HG02588 (cell line): ENCODE results near the gene C3orf22.
"Not testable (repeated sequence)": the region's sequence is repeated elsewhere in the genome, so short reads cannot be mapped to it uniquely, and the experiment has no call there.

Experiments used
- ATAC-seq: cut with Tn5 transposase; IDR thresholded peaks from one replicate; pipeline ENCODE4 v1.9.1; 2021; ENCODE audit warnings: mild to moderate bottlenecking, moderate library complexity; ENCODE audit not compliant: unreplicated experiment

The C3orf22 gene, protein sequence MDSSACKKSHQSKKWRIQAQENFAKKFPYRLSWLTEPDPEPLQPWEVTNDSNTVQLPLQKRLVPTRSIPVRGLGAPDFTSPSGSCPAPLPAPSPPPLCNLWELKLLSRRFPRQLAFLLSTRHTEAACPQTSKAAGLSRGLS

DNA sequence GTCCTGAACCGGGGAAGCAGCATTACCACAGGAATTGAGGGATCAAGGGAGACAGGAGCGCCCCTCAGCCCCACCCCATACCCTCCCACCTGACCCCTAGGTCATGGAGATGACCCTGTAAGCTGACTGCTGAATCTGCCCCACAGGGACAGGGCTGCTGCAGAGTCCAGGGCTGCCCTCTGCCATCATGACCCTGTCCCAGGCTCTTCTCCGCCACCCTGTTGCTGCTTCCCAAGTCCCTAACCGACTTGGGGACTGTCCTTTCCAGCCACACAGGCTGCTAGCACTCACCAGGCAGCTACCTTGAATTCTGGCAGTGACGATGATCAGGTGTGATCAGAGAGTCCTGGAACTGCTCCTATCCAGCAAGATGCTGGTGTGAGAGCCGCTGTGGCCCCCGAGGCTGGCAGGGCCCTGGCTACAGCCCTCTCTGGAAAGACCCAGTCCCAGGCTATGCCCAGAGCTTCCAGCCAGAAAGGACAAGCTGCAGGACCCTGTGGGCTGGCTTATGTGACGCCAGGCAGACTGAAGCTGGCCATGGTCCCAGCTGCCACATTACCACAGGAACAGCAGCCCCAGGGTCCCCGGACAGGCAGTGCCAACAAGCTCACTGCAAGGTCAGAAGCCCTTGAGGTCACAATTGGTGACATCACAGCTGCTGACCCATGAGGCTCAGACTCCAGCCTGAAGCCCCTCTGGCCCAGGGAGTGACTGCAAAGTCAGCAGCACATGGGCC lies at the start of gene C3orf22:
Gene C3orf22, minus strand, starts transcription at position 597 of the 736 bp plus-strand sequence. CDS start 5,542 bp downstream, outside the sequence.
- ATAC-seq, result no peak

DNA sequence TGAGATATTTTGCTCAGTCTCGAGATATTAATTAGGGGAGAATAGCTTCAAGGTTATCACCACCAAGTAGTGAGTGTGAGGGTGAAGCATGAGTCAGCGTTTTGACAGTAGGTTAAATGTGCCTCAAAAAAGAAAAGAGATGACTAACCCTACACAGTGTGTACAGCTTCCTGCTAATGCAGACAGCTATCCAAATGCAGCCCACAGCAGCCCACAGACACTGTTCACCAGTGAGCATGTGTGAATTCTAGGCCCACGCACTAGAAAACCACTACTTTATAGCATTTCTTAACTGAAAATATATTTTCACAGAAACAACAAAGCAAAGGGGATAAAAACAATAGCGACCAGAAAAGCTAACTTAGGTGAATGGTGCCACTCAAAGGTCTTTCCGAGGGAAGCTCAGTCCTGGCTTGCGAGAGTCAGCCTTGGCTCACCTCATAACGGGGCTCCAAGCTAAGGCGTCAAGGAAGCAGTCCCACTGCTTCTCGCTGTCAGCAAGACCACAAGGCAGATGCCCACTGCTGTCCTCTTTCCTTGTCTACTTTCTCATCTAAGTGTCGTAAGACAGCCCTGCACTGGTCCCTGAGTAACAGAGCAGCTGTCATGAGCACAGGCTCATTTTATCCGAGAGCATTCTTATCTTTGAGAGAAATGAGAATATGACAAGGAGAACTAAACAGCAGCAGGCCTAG lies 48.6 kb upstream of the C3orf22 start:
- no peak for ATAC-seq

DNA sequence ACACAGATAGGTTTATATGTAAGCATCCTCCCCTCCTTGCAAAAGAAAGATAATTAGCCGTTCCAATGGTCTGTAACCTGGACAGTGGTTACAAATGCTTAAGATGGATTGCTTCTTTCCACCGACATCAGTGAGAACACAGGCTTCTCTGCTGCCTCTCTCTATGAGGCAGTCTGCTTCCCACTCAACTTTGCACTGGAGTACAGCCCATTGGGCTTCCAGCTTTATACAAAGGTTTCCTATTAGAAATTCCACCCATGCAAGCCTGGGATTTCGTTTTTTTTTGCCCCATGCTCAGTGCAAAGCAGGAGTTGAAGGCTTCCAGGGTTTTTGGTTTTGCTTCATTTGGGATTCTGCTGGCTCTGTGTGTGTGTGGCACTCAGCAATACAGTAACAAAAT lies 47.3 kb upstream of the C3orf22 start:
- ATAC-seq, result no peak

DNA sequence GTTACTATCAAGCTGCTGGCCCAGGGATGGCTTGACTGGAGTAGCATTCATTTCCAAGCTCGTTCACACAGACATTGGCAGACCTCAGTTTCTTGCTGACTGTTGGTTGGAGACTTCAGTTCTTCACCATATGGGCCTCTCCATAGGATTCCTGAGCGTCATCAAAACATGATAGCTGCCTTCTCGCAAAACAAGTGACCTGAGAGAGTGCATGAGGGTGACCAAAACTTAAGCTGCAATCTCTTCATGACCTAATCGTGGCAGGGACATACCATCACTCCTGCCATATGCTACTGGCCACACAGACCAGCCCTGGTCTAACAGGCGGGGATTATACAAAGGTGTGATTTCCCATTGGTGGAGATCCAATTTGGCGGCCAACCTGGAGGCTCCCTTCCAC lies 46.0 kb upstream of the C3orf22 start:
- no peak for ATAC-seq

DNA sequence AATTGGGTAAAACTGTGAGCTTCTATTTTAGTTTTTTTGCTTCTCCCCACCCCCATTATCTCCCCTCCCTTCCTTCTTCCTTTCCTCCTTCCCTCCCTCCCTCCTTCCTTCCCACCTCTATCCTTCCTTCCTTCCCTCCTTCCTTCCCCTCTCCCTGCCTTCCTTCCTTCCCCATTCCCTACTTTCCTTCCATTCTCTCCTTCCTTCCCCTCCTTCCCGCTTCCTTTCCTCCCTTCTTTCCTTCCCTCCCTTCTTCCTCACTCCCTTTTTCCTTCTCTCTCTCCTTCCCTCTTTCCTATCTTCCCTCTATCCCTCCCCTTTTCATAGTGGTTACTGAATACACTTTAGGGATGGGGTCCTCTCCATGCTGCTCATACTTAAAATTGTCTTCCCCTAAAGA lies 40.4 kb upstream of the C3orf22 start:
- no peak for ATAC-seq

DNA sequence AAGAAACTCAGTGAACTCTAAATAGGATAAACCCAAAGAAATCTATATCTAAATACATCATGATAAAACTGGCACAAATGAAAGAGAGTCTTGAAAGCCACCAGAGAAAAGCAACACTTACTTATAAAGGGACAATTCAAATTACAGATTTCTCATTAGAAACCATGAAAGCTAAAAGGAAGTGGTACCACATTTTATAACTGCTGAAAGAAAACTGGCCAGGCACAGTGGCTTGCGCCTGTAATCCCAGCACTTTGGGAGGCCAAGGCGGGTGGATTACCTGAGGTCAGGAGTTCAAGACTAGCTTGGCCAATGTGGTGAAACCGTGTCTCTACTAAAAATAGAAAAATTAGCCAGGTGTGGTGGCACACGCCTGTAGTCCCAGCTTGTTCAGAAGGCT lies 36.7 kb upstream of the C3orf22 start:
- ATAC-seq, result not testable (repeated sequence)

DNA sequence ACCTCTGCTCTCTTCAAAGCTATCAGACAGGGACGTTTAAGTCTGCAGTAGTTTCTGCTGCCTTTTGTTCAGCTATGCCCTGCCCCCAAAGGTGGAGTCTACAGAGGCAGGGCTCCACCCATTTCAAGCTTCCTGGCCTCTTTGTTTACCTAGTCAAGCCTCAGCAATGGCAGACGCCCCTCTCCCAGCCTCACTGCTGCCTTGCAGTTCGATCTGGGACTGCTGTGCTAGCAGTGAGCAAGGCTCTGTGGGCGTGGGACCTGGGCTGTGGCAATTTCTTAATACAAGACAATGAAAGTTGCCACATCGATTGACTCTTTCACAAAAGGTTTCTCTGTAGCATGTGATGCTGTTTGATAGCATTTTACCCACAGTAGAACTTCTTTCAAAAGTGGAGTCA lies 32.8 kb upstream of the C3orf22 start:
- not testable (repeated sequence) for ATAC-seq

DNA sequence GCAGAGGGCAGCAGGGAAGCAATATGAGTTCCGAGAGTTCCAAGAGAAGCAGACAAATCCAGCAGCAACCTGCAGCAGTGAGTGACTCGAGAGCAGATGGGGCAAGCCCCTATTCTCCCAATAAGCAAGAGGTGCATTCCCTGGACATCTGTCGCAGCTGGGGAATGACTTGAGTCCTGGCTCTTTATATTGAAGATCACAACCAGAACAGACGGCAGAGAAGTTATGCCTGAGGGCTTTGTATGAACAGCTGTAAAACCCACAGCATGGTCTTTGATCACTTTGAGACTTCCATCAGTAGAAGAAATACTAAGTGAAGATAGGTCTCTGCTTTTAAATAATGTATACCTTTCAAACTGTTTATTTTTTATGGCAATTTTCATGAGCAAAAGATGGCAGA lies 23.6 kb upstream of the C3orf22 start:
- no peak for ATAC-seq

DNA sequence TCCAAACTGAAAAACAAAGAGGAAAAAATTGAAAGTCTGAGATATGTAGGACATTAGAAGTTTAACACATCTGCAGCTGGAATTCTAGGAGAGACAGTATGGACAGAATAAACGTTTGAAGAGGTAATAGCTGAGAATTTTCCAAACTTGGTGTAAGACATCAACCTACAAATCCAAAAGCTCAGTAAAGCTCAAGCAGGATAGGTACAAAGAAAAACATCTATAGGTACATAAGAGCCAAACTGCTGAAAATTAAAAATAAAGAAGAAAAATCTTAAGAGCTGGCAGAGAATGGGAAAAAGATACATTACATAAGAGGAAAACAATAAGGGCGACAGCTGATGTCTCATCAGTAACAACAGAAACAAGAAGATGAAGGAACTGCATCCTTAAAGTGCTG lies 22.8 kb upstream of the C3orf22 start:
- ATAC-seq, result no peak

DNA sequence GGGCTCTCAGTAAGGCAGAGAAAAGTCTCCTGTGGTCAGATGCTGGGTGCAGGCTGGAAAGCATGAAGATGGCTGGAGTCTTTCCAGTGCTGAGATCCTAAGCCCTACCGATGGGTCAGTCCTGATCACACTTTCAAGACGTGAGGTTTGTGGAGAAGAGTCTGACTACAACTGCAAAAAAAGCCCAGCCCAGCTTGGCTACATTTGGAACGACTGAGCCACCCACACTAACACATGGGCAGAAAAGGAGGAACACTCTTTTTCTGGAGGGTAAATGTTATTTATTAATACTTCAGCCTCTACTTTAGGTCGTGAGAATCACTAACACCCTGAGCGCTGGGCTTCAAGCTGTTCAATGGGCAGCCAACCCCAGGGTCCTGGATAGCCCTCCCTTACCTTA lies 22.0 kb upstream of the C3orf22 start:
- no peak for ATAC-seq

DNA sequence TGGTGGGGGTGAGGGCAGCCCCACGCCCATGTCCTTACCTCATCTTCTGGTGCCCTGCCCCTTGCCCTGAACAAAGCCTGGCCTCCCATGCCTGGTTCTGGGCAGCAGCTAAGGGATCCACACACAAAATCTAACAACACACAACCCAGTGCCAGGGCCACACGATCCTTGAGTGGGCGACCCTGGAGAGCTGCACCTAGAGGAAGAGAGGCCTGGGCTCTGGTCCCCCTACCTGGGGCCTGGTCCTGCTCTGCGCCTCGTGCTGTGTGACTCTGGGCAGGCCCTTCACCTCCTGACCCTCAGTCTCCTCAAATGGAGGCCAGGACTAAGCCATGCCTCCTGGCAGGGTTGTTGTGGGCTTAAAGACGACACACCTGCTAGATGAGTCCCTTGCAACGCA lies 20.0 kb upstream of the C3orf22 start:
- no peak for ATAC-seq

DNA sequence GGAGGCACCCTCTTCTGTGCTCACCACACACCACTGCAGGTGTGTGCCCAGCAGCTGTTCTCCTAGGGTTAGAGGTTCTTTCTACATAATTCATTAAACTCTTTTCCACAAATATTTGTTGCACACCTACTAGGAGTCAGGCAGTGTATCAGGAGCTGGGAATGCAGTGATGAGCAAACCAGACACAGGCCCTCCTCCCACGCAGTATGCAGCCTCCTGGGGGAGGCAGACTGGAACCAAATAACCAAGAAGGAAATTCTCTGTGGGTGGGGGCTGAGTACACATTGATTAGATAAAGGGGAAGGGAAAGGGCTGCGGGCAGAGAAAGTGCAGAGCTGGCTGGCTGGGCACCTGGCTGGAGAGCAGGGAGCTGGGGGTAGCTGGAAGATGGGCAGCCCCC lies 18.5 kb upstream of the C3orf22 start:
- no peak for ATAC-seq

DNA sequence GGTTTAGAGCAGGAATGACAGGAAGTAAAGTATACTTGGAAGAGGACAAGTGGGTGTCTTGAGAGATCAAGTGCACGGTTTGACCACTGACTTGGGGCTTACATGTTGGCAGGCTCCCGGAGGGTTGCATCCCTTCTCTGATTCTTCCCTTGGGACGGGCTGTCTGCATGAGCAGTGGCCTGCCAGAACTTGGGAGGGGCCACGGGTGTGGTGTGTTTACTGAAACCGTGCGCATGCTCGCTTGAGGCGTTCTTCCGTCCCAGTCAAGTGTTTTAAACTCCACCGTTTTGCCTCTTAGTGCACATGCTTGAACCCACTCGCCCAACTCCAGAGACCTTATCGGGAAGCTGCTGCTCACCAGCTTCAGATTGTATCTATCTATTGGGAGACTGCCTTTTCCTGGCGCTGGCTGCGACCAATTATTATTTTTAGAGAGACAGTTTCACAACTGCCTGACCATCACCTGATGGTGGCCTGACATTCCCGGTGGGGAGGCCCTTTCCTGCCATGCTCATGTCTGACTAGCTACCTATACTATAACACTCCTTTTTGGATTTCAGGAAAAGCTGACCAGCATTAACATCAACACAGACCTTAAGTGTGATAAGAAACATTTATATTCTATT lies 14.9 kb upstream of the C3orf22 start:
- no peak for ATAC-seq

DNA sequence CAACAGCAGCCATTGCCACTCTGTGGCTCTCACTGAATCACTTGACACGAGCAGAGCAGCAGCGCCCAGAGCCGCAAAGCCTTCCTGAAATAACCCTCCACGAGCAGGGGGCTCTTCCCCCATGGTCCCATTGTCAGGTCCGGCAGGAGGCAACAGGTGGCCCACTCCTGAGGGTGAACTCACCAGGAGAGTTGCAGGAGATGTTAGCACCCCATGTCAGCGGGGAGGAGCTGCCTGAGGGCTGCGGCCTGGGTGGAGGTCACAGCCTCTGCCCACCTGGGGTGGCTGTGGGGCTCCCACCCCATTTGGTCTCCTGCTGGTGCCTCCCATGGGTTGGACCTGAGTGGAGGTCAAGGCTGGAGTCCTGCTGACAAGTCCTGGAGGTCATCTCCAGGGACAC lies 12.3 kb upstream of the C3orf22 start:
- no peak for ATAC-seq

DNA sequence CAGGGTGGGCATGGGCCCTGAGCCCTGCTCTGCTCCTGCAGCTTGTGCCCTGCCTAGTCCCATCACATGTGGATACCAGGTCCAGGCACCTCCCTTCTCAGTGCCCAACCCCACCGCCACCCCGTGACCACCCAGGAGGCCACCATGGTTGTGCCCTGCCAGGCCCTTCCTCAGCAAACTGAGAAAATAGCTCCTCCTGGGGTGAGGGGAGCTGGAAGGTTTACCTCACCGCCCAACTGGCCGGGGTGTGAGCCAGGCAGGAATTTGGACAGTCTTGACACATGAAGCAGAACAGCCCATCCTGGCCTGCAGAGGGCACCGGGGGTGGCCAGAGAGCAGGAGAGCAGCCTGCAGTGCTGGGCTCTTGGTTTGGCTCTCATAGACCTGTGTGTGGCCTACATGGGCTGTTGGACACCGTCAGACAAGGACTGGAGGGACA lies 11.4 kb upstream of the C3orf22 start:
- no peak for ATAC-seq

DNA sequence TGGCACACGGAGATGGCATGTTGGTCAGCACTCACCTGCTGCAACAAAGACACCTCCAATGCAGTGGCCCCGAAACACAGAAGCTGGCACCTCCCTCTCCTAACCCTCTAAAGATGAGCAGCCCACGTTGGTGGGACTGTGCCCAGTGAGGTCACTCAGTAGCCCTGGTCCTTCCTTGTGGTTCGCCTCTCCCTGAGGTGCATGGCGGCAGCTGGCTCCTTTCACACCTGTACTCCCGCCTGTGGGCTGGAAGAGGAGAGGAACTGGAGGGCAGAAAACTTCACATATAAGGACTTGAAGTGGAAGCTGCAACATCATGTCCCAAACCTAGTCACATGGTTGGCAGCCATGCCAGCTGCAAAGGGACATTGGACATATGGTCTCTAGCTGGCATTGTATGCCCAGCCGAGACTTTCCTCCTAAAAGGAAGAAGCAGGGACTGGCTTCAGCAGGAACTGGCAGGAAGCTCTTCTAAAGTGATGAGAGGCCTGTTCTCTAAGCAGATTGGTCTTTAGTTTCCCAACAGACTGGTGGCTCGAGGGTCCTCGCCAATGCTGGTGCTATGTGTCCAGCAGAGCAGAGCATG lies 10.8 kb upstream of the C3orf22 start:
- no peak for ATAC-seq

DNA sequence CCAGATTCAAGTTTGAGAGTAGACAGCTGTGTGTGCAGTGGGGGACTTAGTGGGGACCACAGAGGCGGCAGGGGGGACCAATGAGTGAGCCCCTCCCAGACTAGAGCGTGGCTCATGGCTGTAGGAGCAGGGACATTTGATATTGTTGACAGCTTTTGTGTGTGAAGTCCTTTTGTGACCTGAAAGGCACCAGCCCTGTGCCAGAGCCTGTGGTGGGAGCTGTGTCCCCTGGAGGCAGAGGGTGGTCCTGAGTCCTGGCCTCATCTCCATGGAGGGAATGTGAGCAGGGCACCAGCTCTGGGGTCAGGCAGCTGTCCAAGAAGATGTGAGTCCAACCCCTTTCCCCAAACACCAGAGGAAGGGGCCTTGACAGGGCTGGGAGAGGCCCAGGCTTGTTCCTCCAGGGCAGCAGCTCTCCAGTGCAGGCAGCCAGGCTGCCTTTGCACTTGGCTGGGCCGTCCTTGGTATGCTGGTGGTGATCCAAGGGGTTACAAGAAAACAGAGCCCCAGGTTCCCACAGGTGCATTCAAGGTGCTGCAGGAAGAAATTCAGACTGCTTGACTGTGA lies 10.1 kb upstream of the C3orf22 start:
- ATAC-seq, result no peak

DNA sequence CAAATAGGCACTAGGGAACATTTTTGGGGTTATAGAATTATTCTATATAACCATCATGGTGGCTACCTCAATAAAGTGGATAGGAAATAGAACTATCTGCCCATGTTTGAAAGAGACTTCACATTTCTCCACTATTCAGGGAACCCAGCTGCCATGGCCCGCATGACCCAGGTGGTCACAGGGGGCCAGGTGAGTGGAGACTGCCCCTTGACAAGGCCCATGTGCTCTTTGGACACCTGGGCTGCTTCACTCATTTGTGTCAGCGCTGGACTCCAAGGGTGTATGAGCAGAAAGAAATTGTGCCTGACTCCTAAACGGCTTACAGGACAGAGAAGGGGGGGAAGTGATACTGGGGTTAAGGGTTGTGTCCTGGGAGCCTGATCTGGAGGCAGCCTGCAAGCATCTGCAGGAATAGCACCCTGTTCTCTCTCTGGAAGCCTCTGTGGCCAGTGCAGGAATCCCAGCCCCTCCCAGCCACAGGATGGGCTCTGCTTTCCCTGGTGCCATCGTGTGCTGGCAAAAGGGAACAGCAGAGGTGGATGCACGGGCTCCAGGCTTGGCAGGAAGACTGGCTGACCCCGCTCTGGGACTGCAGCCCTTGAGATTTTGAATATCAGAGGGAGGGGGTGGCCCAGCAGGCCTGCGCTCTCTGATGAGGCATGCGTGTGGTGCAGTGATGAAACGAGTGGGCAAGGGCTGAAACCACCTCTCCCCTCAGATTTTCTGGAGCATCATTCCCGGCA lies 9.1 kb upstream of the C3orf22 start:
- no peak for ATAC-seq

DNA sequence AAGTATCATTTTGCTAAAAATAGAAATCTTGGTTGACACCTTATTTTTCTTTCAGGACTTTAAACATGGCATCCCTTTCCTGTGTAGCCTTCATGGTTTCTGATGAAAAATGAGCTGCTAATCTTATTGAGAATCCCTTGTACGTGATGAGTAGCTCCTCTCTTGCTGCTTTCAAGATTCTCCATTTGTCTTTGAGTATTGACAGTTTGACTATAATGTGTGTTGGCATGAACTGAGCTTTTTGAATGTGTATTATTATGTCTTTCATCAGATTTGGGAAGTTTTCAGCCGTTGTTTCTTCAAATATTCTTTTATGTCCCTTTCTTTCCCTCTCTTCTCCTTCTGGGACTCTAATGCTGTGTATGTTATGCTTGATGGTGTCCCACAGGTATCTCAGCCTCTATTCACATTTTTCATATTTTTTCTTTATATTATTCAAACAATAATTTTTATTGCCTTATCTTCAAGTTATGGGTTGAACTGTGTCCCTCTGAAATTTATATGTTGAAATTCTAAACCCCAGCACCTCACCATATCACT lies 4.1 kb upstream of the C3orf22 start:
- ATAC-seq, result no peak

DNA sequence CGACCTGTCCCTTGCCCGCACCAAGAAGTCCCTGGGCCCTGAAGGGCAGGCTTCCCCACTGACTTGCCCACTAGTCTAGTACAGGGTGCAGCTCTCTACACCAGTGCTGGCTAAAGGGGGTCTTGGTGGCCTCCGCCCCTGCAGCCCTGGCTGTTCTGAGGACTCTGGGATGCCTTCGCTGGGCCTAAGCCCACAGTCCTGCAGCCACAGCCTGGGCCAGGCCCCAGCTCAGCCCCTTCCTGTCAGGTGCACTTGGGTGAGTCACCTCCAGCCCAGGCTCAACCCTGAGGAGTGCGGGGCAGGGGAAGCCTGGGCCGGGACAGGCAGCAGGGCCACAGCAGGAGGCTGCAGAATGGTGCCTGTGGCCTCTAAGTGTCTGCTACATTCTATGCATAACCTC lies 971 bp downstream of the C3orf22 start:
- no peak for ATAC-seq
